WERI-Rb-1 (cell line): ENCODE data around the gene PARD3B.

ENCODE experiments used
- DNase-seq: peaks from one replicate; pipeline ENCODE4 v3.0.0-alpha.2; 2020
- H3K27ac ChIP-seq: fragments of 250-450 bp; sonication (Bioruptor Pico); 2 replicates; pipeline ENCODE4 v1.5.1; 2020; ENCODE audit warnings: mild to moderate bottlenecking, moderate library complexity
- H3K27me3 ChIP-seq: fragments of 250-450 bp; sonication (Bioruptor Pico); 2 replicates; pipeline ENCODE4 v1.5.1; 2021; ENCODE audit warnings: mild to moderate bottlenecking, low read depth, moderate library complexity; ENCODE audit not compliant: insufficient read depth, severe bottlenecking
- H3K36me3 ChIP-seq: fragments of 250-450 bp; sonication (Bioruptor Pico); 2 replicates; pipeline ENCODE4 v1.5.1; 2020; ENCODE audit warnings: mild to moderate bottlenecking, moderate library complexity
- H3K4me3 ChIP-seq: 2 replicates; pipeline ENCODE4 v1.5.1; 2011; ENCODE audit warnings: low read depth, mild to moderate bottlenecking, control low read depth, low read length
- H3K9me3 ChIP-seq: fragments of 250-450 bp; sonication (Bioruptor Pico); 2 replicates; pipeline ENCODE4 v1.5.1; 2021; ENCODE audit warnings: mild to moderate bottlenecking, moderate library complexity; ENCODE audit not compliant: severe bottlenecking
- CTCF ChIP-seq: IDR thresholded peaks from 2 replicates; pipeline ENCODE4 v1.5.1; 2011; ENCODE audit warnings: low read depth, mild to moderate bottlenecking, control low read depth, inconsistent platforms, low read length

Gene PARD3B

GRCh38 chr2:204573221-204573620 lies 27.9 kb downstream of the PARD3B start:
- DNase-seq, result no peak
- TF ChIP-seq CTCF, result no peak
- Histone ChIP-seq H3K9me3 (no peaks in the 10 kb centered on the region), H3K27me3 (no peaks in the 10 kb centered on the region), H3K36me3 (no peaks in the 10 kb centered on the region), H3K4me3 (no peak overlapping the region), H3K27ac (no peak overlapping the region)

DNA sequence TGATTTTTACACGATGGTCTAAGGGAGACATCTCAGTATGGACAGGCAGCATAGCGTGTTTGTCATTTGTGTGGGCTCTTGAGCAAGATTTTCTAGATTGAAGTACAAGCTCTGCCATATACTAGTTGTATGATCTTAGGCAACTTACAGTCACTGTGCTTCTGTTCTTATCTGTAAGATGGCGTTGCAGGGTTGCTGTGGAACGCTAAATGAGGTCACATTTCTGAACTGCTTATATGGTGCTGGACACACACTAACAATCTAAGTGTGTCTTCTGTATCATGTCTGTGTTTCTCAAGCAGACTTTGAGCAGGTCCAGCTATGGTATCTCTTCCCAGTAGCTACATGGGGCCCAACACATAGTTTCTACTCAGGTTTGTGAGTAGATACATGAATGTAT lies 29.2 kb downstream of the PARD3B start:
- no peaks in the 10 kb centered on the region for H3K27me3 ChIP-seq
- no peaks in the 10 kb centered on the region for H3K9me3 ChIP-seq

DNA sequence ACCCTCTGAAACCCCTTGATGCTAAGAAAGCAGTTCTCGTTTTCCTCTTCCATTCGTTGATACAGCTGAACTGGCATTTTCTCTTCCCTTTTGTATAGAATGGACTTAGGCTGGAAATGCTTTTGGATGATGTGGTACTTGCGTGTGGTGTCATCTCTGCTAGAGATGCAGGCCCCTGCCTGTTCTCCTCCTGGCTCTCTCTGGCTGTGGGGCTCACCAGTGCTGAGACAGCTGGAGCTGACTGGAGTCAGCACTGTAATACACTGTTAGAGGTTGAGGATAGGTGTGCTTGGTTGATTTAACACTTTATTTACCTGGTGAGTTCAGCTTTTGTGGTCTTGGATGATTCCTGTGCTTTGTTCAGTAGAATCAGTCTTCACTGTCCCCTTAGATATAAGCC lies 30.2 kb downstream of the PARD3B start:
- no peaks in the 10 kb centered on the region for H3K9me3 ChIP-seq
- DNase-seq, result no peak
- no peaks in the 10 kb centered on the region for H3K36me3 ChIP-seq
- no peak overlapping the region for H3K27ac ChIP-seq
- no peak for TF ChIP-seq CTCF
- H3K4me3 ChIP-seq, result no peak overlapping the region
- no peaks in the 10 kb centered on the region for H3K27me3 ChIP-seq

More for the DNA sequence above, 29.2 kb downstream of the PARD3B start:
- TF ChIP-seq CTCF, result no peak
- Histone ChIP-seq H3K27ac (no peak overlapping the region), H3K36me3 (no peaks in the 10 kb centered on the region), H3K4me3 (no peak overlapping the region)
- DNase-seq, result no peak

DNA sequence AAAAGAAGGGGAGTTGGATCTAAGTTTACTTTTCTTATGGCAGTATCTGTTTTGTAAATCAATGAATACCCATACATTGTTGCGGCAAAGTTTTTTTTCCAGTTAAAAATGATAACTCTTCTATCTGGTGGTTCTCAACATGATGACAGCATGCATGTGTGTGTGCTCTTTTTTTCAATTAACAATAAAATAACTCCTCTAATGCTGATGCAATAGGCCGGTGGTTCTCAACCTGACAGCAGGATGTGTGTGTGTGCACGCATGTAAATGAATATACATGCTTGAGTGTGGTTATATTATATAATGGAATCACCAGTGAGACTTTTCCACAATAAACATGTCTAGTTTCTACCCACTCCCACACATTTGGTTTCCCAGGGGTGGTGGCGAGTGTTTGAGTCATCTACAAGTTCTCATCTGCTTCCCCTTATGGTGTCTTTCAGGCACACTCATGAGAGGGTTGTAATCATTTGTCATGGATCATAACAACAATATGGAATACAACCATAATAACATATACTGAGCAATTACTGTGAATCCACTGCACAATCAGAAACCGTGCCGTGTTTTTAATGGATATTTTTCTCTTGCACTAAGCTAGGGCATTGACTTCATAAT lies 31.2 kb downstream of the PARD3B start:
- no peak overlapping the region for H3K4me3 ChIP-seq
- no peaks in the 10 kb centered on the region for H3K36me3 ChIP-seq
- H3K9me3 ChIP-seq, result no peaks in the 10 kb centered on the region
- TF ChIP-seq CTCF, result no peak
- no peaks in the 10 kb centered on the region for H3K27me3 ChIP-seq
- no peak for DNase-seq
- H3K27ac ChIP-seq, result no peak overlapping the region

DNA sequence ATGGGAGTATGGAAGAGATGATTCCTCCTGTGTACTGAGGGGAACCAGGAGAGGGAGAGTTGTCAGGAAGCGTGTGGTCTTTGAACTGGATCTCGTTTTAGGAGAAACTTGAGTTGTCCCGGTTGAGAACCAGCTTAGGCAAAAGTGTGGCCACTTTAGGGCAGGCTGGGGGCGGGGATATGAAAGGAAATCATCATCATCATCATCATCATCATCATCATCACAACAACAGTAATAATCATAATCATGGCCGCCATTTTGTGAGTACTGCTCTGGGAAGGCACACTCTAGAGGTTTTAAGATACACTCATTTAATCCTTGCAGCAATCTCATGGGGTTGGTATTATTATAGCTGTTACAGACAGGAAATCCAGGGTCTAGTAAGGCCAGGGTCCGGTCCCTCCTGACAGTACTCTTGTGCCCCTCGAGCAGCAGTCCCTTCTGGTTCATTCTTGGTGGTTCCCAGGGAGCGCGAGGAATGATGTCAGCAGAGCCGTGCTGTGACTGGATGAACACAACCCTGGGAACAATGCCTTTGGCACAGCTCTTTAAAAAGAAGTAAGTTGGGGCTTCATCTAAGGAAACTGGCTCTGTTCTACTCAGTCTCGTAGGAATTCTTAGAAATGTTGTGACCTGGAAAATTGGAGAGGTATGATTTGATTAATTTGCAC lies 33.8 kb downstream of the PARD3B start:
- Histone ChIP-seq H3K27me3 (no peaks in the 10 kb centered on the region), H3K4me3 (no peak overlapping the region), H3K36me3 (no peaks in the 10 kb centered on the region), H3K9me3 (no peaks in the 10 kb centered on the region), H3K27ac (no peak overlapping the region)
- no peak for DNase-seq
- no peak for TF ChIP-seq CTCF

- H3K36me3 ChIP-seq, result no peaks in the 10 kb centered on the region
Observed at GRCh38 chr2:204581946-204582345, 36.7 kb downstream of the PARD3B start.

More at GRCh38 chr2:204581946-204582345, 36.7 kb downstream of the PARD3B start:
- Histone ChIP-seq H3K4me3 (no peak overlapping the region), H3K27ac (no peak overlapping the region), H3K9me3 (no peaks in the 10 kb centered on the region), H3K27me3 (no peaks in the 10 kb centered on the region)
- no peak for DNase-seq
- no peak for TF ChIP-seq CTCF
